Gastroesophageal sphincter (tissue), 3 donors: ENCODE results near the gene CD6.

Experiments
- EP300 ChIP-seq: sonication (generic); formaldehyde crosslinking; IDR thresholded peaks from one replicate; pipeline ENCODE4 v1.6.1; 2017; ENCODE audit warnings: antibody characterized with exemption, mild to moderate bottlenecking
- POLR2A ChIP-seq, 2 donors: fragments of 450-650 bp; IDR thresholded peaks; one replicate each; pipeline ENCODE4 v1.6.1; 2017; ENCODE audit warnings: antibody characterized with exemption in 2 of 2, mild to moderate bottlenecking in 2 of 2, moderate library complexity in 1 of 2
- POLR2AphosphoS5 ChIP-seq: sonication (generic); formaldehyde crosslinking; IDR thresholded peaks from one replicate; pipeline ENCODE4 v1.6.1; 2017; ENCODE audit warnings: antibody characterized with exemption
- TF ChIP-seq, protein P1 (sequence below), 4 experiments: fragments of 200-600 bp in 2 of 4; fragments of 450-650 bp in 2 of 4; sonication (generic) in 1 of 4; IDR thresholded peaks; one replicate each; pipeline ENCODE4 v1.5.1; 2017 to 2019; ENCODE audit warnings: antibody characterized with exemption in 4 of 4, mild to moderate bottlenecking in 2 of 4, moderate library complexity in 2 of 4

DNA sequence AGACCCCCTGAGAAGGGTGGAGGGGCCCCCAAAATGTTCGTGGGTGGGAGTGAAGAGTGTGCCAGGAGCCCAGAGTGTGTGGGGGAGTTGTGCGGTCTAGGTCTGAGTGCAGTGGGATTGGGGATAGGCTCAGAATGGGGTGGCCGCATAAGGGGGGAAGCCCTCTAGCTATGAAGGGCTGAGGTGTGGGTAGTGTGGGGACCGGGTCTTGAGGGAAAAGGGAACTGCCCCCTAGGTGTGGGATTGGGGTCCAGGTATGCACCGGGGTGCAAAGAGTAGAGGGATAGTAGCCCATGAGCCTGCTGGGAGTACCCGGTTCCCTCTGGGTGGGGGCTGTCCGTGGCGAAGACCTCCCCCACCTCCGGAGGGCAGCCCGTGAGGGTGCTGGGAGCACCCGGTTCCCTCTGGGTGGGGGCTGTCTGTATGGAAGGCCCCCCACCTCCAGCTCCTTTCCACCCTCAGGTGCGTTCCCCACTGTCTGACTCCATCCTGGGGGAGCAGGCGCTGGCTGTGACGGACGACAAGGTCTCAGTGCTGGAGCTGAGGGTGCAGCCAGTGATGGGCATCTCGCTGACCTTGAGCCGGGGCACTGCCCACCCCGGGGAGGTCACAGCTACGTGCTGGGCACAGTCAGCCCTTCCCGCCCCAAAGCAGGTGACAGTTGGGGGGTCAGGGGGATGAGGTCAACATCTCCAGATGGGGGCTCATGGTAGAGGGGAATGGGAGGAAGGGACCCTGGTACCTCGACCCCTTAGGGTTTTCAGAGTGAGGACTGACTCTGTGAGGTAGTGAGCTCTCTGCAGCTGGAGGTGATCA lies 36.5 kb upstream of the CD6 start:
- TF ChIP-seq, protein P1, sequence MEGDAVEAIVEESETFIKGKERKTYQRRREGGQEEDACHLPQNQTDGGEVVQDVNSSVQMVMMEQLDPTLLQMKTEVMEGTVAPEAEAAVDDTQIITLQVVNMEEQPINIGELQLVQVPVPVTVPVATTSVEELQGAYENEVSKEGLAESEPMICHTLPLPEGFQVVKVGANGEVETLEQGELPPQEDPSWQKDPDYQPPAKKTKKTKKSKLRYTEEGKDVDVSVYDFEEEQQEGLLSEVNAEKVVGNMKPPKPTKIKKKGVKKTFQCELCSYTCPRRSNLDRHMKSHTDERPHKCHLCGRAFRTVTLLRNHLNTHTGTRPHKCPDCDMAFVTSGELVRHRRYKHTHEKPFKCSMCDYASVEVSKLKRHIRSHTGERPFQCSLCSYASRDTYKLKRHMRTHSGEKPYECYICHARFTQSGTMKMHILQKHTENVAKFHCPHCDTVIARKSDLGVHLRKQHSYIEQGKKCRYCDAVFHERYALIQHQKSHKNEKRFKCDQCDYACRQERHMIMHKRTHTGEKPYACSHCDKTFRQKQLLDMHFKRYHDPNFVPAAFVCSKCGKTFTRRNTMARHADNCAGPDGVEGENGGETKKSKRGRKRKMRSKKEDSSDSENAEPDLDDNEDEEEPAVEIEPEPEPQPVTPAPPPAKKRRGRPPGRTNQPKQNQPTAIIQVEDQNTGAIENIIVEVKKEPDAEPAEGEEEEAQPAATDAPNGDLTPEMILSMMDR (IDR thresholded peaks at IDR 0.05) = no peak
- TF ChIP-seq POLR2A (IDR thresholded peaks at IDR 0.05) = no peak
- TF ChIP-seq EP300 = no peak
- no peak for TF ChIP-seq POLR2AphosphoS5
